SK-N-DZ (cell line): ENCODE results near the gene P2RY8.
"Not testable (repeated sequence)": the region's sequence is repeated elsewhere in the genome, so short reads cannot be mapped to it uniquely, and the experiment has no call there.

Experiments
- DNase-seq: peaks from one replicate; pipeline ENCODE4 v3.0.0-alpha.2; 2015; ENCODE audit warnings: low spot score

P2RY8 gene

GRCh38 chrX:1545776-1546408 is 8.9 kb upstream of the P2RY8 start:
- no peak for DNase-seq

GRCh38 chrX:1542994-1543725 is 6.2 kb upstream of the P2RY8 start:
- DNase-seq, result no peak

GRCh38 chrX:1539146-1539545 is 2.2 kb upstream of the P2RY8 start:
- DNase-seq, result not testable (repeated sequence)

- not testable (repeated sequence) for DNase-seq
Measured at GRCh38 chrX:1537716-1538090, 718 bp upstream of the P2RY8 start.

GRCh38 chrX:1536712-1537030 is 314 bp downstream of the P2RY8 start:
- no peak for DNase-seq

GRCh38 chrX:1535241-1536041 is 1.5 kb downstream of the P2RY8 start:
- DNase-seq, result no peak

- DNase-seq, result no peak
Measured at GRCh38 chrX:1534301-1535168, 2.5 kb downstream of the P2RY8 start.

- no peak for DNase-seq
Measured at GRCh38 chrX:1533058-1533457, 3.9 kb downstream of the P2RY8 start.

GRCh38 chrX:1531096-1531890 is 5.7 kb downstream of the P2RY8 start:
- DNase-seq, result no peak

GRCh38 chrX:1529756-1530155 is 7.2 kb downstream of the P2RY8 start:
- no peak for DNase-seq

GRCh38 chrX:1529328-1529727 is 7.7 kb downstream of the P2RY8 start:
- DNase-seq, result no peak

- no peak for DNase-seq
Measured at GRCh38 chrX:1528884-1529203, 8.1 kb downstream of the P2RY8 start.

- no peak for DNase-seq
Measured at GRCh38 chrX:1528186-1528883, 8.7 kb downstream of the P2RY8 start.

- no peak for DNase-seq
Measured at GRCh38 chrX:1527457-1527856, 9.5 kb downstream of the P2RY8 start.

GRCh38 chrX:1526565-1526964 is 10.4 kb downstream of the P2RY8 start:
- DNase-seq, result no peak

- no peak for DNase-seq
Measured at GRCh38 chrX:1525583-1526355, 11.2 kb downstream of the P2RY8 start.

GRCh38 chrX:1524874-1525582 is 12.0 kb downstream of the P2RY8 start:
- no peak for DNase-seq

- not testable (repeated sequence) for DNase-seq
Measured at GRCh38 chrX:1522905-1523304, 14.1 kb downstream of the P2RY8 start.

- no peak for DNase-seq
Measured at GRCh38 chrX:1521459-1521956, 15.5 kb downstream of the P2RY8 start.
